ENCODE results near the gene PTBP3.

The PTBP3 gene

DNA sequence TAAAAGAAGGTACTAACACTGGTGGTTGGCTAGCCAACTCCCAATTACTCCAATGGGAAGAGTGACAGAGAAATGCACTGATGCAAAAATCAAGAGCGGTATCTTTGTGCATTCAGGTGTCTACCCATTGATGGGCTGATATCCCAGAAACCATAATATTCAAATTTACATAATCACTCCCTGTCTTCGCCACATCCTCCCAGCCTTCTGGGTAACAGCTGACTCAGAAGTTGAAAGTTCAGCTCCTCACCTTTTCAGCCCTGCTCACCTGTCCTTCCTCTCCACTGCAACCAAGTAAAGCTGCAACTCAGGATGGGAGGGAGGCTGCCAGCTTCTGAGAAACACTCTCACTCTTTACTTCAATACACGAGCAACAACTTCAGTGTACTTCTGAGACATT, 165.2 kb downstream of the PTBP3 start:
- TF ChIP-seq, protein P1, sequence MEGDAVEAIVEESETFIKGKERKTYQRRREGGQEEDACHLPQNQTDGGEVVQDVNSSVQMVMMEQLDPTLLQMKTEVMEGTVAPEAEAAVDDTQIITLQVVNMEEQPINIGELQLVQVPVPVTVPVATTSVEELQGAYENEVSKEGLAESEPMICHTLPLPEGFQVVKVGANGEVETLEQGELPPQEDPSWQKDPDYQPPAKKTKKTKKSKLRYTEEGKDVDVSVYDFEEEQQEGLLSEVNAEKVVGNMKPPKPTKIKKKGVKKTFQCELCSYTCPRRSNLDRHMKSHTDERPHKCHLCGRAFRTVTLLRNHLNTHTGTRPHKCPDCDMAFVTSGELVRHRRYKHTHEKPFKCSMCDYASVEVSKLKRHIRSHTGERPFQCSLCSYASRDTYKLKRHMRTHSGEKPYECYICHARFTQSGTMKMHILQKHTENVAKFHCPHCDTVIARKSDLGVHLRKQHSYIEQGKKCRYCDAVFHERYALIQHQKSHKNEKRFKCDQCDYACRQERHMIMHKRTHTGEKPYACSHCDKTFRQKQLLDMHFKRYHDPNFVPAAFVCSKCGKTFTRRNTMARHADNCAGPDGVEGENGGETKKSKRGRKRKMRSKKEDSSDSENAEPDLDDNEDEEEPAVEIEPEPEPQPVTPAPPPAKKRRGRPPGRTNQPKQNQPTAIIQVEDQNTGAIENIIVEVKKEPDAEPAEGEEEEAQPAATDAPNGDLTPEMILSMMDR (IDR thresholded peaks at IDR 0.05; ENCODE audit: borderline replicate concordance, control extremely low read depth, extremely low read depth, insufficient read depth, missing control alignments): no peak
- in situ Hi-C loops (cut with MboI; ENCODE audit: low sequenced_read_pairs, unreplicated experiment): no loop called here
- DNase-seq (ENCODE audit: low spot score): no peak

Measured in GM13976 (cell line).